HG03442 (cell line): ENCODE measurements around the gene EMB.
"Not testable (repeated sequence)": the region's sequence is repeated elsewhere in the genome, so short reads cannot be mapped to it uniquely, and the experiment has no call there.

Experiments used
- ATAC-seq: cut with Tn5 transposase; IDR thresholded peaks from one replicate; pipeline ENCODE4 v1.9.1; 2021; ENCODE audit warnings: mild to moderate bottlenecking, moderate library complexity; ENCODE audit not compliant: unreplicated experiment

Gene EMB, protein sequence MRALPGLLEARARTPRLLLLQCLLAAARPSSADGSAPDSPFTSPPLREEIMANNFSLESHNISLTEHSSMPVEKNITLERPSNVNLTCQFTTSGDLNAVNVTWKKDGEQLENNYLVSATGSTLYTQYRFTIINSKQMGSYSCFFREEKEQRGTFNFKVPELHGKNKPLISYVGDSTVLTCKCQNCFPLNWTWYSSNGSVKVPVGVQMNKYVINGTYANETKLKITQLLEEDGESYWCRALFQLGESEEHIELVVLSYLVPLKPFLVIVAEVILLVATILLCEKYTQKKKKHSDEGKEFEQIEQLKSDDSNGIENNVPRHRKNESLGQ

DNA sequence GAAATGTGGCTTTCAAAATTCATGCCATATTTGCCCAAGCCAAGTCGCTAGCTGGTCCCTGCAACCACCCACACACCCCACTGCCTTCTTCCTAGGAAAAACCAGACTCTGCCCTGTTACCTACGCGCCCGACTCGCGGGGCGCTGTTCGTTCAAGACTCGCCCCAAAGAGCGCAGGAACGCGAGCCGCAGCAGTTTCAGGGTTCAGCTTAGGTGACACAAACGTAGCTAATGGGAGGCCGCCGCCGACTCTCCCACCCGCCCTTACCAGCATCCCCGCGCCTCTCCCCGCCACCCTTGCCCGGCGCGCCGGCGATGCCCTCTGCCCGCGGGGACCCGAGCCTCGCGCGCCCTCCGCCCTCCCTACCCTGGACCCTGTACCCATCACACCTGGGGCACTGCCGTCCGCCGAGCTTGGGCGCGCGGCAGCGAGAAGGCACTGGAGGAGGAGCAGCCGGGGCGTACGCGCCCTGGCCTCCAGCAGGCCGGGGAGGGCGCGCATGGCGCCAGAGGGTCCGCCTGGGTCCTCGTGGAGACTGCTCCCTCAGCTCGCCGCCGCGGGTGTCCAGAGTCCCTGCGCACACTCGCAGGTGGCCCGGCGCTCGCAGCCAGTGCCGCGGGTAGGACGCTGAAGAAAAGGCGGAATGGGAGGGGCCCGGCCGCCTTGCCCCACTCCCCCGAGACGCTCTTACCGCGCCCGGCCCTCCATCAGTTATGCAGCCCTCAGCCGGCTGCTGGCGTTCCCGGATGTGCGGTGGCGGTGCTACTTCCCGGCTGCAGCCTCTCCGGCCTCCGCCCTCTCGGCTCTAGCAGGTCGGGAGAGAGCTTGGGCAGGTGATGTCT, at the start of gene EMB:
EMB (minus strand) TSS at position 638 of the 842 bp plus-strand sequence; CDS start at position 501, 137 bp downstream.
- ATAC-seq: peak; percentile 58

DNA sequence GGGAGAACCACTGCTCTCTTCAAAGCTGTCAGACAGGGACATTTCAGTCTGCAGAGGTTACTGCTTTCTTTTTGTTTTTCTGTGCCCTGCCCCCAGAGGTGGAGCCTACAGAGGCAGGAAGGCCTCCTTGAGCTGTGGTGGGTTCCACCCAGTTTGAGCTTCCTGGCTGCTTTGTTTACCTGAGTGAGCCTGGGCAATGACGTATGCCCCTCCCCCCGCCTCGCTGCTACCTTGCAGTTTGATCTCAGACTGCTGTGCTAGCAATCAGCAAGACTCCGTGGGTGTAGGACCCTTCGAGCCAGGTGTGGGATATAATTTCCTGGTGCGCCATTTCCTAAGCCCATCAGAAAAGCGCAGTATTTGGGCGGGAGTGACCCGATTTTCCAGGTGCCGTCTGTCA, 48.4 kb upstream of the EMB start:
- ATAC-seq: not testable (repeated sequence)

DNA sequence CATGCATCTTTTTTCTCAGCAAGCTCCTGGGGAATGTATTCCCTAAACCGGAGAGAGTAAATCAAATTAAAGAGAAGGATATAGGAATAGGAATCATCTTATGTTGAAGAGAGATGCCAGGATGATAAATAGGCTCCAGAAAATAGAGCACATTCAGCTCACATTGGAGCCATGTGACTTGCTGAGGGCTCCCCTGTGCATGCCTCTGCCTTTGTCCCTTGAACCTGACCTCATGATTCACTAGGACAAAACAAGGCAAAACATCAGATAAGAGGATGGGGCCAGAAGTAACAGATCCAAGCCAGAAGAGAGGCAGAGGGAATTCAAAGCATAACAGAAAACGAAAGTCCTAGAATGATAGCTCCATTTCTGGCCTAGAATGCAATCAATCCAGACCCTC, 37.7 kb upstream of the EMB start:
- ATAC-seq: not testable (repeated sequence)

DNA sequence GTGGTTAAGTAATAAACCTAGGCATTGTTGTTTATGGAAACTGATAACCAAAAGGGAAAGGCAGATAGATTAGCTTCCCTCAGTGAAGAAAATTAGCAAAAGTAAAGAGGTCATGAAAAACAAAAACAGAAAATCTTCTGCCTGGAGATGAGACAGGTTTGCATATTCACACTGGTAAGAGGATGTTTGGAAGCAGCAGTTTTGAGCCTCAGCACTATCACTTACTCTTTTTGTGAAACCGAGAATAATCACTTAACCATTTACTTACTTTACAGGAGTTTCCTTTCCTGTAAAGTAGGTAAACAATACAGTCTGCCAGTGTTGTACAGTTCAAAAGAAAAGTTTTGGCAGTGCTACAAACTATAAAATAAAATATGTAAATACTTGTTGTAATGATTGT, 35.5 kb upstream of the EMB start:
- ATAC-seq: peak; percentile 95

DNA sequence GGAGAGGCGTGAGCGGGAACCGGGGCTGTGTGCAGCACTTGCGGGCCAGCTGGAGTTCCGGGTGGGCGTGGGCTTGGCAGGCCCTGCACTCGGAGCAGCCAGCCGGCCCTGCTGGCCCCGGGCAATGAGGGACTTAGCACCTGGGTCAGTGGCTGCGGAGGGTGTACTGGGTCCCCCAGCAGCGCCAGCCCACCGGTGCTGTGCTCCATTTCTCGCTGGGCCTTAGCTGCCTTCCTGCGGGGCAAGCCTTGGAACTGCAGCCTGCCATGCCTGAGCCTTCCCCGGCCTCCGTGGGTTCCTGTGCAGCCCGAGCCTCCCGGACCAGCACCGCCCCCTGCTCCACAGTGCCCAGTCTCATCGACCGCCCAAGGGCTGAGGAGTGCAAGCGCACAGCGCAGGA, 23.9 kb upstream of the EMB start:
- ATAC-seq: not testable (repeated sequence)

DNA sequence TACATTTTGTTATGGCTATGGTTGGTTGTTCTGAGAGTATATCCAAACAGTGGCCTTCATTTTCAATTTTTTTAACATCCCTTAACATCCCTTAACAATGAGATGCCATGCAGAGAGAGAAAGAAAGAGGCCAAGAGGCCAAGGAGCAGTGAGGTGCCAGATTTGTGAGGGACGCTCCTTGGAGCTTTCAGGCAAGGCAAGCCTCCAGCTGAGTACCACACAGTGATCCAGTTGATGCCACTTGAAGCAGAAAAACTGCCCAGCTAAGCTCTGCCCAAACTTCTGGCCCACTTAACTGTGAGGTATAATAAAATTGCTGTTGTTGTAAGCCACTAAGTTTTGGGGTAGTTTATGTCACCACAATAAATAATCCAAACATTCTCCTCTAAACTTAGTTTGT, 22.6 kb upstream of the EMB start:
- no peak for ATAC-seq

DNA sequence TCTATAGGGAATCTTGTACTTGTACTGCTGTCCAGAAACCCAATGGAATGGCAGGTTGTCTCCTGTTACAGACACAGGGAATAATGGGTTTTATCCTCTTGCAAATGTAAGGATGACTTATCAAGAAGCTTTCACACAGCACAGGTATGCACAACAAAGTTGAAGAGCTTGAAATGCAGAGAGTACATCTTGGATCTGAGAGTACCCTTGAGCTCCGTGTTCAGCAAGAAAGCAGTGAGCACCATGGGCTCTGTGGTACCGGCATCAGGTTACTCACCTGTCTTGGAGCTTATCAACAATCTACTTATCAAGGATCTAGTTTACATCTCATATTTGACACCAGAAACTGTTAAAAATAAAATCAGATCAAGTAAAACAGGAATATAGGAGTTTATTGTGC, 22.0 kb upstream of the EMB start:
- ATAC-seq: no peak

DNA sequence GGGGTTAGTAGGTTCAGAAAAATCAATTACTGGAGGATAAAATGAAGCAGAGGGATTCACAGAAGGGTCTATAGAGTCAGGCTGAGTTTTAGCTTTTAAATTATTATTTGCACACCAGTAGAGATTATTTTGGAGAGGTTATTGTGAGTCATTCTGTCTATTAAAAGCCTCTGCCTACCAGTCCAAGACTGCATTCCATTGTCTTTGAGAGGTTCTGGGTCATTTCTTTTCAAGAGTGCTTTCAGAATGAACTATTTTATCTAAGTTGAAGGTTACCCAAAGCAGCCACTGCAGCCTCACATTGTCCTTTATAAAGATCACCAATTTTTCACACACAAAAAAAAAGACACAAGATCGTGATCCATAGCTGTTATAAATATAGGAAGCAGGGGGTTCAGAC, 21.5 kb upstream of the EMB start:
- ATAC-seq: not testable (repeated sequence)

DNA sequence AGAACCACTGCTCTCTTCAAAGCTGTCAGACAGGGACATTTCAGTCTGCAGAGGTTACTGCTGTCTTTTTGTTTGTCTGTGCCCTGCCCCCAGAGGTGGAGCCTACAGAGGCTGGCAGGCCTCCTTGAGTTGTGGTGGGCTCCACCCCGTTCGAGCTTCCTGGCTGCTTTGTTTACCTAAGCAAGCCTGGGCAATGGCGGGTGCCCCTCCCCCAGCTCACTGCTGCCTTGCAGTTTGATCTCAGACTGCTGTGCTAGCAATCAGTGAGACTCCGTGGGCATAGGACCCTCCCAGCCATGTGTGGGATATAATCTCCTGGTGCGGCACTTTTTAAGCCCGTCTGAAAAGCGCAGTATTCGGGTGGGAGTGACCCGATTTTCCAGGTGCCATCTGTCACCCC, 17.3 kb upstream of the EMB start:
- not testable (repeated sequence) for ATAC-seq

DNA sequence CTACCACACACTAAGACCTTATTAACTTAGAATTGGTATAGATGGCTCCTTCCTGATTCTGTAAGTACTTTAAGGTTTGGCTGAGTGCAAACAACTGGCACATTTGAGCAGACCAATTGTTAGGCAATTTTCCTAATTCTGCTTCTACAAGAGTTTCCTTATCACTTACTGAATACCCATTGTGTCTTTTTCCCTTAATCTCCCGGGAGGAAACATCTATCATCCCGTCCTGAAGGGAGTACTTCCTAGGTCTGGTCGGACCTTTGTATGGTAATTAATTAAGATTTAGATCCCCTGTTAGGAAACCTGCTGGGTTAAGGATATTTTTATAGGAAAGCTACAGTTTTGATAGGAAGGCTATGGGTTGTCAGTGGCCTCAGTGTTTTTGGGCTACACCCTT, 8.2 kb upstream of the EMB start:
- ATAC-seq: not testable (repeated sequence)

DNA sequence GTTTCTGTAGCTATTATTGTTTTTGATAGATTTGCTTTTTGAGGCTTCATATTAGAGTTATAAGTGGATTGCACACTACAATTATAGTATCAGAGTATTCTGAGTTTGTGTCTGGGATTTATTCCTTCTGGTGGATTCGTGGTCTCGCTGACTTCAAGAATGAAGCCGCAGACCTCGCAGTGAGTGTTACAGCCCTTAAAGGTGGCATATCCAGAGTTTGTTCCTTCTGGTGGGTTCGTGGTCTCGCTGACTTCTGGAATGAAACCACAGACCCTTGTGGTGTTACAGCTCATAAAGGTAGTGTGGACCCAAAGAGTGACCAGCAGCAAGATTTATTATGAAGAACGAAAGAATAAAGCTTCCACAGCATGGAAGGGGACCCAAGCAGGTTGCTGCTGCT, 6.9 kb upstream of the EMB start:
- ATAC-seq: no peak

DNA sequence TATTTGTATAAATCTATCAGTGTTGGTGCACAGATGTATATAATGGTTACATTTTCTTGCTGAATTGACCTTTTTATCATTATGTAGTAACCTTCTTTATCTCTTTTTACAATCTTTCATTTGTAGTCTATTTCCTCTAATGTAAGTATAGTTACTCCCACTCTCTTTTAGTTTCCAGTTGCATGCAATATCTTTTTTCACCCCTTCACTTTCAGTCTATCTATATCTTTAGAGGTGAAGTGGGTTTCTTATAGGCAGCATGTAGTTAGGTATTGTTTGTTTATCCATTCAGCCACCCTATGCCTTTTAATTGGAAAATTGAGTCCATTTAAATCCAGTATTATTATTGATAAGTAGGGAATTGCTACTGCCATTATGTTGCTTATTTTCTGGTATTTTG, 6.1 kb upstream of the EMB start:
- no peak for ATAC-seq

DNA sequence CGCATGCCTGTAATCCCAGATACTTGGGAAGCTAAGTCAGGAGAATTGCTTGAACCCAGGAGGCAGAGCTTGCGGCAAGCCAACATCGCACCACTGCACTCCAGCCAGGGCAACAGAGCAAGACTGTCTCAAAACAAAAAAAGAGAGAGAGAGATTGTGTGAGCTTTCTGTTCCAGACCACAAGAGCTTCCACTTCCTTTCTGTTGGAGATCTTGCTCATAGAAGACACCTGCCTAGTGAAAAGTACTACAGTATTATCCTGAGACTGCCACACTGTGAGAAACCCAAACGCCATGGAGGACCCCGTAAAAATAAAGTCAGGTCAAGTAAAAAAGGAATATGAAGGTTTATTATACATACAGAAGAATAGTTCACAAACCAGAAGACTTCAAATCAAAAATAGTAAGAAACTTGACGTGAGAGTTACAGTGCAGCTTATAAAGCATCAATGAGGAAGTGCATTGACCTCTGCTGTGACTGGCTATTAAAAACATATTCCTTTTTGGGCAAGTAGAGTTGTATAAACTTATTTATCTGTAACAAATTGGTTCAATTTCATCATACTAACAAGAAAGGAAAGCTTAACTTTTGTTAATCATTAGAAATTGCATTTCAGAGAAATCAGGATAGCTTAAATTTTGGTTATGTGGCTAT, 4.3 kb upstream of the EMB start:
- ATAC-seq: peak; percentile 75

DNA sequence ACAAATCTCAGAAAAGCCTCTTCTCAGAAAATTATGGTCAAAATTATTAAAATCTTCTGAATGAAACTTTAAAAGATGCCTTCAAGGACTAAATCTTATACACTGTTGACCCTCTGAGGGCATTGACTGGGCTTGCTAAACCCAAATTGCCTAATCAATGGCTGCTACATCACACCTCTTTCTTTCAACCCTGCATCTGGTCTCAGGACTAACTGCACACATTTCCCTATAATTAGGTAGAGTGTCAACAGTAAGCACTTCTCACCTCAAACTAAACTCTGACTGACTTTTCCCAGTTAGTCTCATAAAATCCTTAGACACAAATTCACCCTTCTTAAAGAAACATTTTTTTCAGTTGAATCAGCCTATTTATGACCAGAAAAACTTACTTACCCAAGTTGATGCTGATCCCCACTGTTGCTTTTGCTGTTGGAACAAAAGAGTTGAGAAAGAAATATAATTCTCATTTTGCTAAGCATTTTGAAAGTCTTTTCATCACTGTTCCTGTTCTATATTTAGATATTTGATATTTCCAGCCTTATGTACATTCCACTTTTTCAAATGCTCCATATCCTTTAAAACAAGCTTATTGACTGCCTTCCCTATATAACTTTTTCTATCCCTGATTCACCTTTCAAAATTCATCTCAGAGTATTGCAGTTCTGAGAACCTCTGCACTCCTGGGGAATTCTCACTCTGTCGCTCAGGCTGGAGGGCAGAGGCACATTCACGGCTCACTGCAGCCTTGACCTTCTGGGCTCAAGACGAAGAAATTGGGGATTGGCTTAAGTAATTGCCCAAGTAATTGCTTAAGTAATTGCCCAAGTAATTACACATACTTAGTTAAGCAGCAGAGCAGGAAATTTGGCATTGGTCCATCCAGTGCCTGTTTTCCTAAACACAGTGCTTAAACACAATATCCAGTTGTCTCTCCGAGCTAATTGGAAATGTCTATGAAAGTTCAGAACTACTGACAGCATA, 1.8 kb upstream of the EMB start:
- not testable (repeated sequence) for ATAC-seq

DNA sequence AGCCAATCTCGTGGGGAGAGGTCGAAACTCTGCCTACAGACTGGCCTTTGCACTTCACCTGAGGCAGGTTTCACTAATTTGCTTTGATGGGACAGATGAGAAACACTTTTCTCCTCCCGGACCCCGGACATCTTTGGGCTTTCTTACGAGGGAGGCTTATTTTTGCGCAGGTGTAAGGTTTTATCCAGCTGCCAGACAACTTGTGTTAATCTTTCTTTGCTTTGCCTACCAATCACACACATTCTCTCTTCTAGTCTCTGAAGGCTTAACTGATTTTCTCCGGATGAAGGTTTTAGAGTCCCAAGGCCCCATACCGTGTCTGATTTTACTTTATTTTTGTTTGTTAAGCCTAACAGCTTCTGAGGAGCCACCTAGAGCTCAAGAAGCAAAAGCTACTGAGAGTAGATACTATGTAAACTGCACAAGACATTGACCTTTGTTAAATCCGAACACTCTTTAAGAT, 436 bp upstream of the EMB start:
- ATAC-seq: peak; percentile 0

DNA sequence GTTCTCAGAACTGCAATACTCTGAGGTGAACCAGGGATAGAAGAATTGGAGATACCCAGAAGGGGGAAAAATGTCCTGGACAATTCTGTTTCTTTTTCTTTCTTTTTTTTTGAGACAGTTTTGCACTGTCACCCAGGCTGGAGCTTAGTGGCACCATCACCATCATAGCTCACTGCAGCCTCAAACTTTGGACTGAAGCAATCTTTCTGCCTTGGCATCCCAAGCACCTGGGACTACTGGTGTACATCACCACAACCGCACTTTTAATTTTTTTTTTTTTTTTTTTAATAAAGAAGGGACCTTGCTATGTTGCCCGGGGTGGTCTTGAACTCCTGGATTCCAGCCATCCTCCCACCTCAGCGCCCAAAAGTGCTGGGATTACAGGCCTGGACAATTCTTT, 1.9 kb downstream of the EMB start:
- no peak for ATAC-seq

DNA sequence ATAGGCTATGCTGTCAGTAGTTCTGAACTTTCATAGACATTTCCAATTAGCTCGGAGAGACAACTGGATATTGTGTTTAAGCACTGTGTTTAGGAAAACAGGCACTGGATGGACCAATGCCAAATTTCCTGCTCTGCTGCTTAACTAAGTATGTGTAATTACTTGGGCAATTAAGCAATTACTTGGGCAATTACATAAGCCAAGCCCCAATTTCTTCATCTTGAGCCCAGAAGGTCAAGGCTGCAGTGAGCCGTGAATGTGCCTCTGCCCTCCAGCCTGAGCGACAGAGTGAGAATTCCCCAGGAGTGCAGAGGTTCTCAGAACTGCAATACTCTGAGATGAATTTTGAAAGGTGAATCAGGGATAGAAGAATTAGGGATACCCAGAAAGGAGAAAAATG, 3.0 kb downstream of the EMB start:
- not testable (repeated sequence) for ATAC-seq

DNA sequence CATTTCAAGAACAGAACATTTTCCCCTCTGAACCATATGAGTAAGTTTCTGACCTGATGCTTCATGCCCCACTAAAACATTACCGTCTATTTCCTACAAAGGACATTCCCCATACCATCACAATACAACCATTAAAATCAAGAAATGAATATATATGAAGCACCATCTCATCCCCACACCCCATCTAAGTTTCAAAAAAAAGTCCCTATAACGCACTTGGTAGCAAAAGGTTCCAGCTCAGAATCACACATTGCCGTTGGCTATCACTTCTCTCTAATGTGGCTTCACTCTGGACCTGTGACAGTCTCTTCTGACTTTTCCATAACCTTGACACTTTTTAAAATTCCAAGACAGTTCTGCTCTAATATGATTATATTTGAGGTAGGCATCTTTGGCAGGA, 5.9 kb downstream of the EMB start:
- no peak for ATAC-seq

DNA sequence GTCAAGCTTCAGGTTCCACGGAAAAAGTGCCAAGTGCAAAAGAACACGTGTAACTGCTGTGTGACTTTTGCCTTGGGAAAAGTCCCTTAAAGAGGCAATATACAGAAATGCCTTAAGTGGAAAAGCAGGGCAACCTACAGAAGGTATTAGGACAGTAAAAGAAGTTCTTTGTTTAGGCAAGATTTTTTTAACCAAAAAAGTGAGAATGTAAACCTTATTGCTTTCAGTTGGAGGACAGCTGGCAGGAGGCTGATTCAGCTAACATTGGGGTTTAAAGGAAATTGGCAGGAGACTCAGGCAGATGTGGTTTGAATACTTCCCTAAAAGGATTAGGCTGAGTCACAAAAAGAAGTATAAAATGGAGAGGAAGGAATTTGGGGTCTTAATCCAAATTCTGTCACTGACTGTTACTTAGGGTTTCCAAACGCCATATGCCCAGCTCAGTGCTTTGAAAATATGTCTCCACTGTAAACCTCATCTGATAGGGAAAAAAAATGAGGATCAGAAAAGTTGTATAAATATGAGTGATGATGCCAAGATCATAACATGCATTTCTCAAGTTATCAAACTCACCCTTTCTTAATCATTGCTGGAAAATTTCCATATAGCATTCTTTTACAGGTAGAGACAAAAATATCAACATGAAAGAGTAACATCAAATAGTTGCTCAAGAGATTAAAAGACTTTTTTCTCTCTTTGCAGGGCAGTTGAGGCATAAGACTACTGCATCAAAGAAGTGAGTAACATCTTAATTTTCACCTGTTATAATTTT, 9.8 kb downstream of the EMB start:
- not testable (repeated sequence) for ATAC-seq
